ENCODE results near the gene BCAS1.
"Not testable (repeated sequence)": the region's sequence is repeated elsewhere in the genome, so short reads cannot be mapped to it uniquely, and the experiment has no call there.

The BCAS1 gene

GRCh38 chr20:53990768-53991450 is 79.5 kb downstream of the BCAS1 start:
- FAIRE-seq (no peak), DNase-seq (ENCODE audit: low spot score) (no peak)

GRCh38 chr20:53990003-53990402 is 80.4 kb downstream of the BCAS1 start:
- FAIRE-seq (no peak), DNase-seq (ENCODE audit: low spot score) (no peak)

GRCh38 chr20:53989401-53989800 is 81.0 kb downstream of the BCAS1 start:
- DNase-seq (ENCODE audit: low spot score), result no peak
- FAIRE-seq, result no peak

GRCh38 chr20:53986037-53986650 is 84.2 kb downstream of the BCAS1 start:
- no peak for FAIRE-seq
- no peak for DNase-seq (ENCODE audit: low spot score)

- DNase-seq (ENCODE audit: low spot score), result no peak
- no peak for FAIRE-seq
Observed at GRCh38 chr20:53985150-53985518, 85.3 kb downstream of the BCAS1 start.

GRCh38 chr20:53984356-53985149 is 85.8 kb downstream of the BCAS1 start:
- DNase-seq (ENCODE audit: low spot score) (no peak), FAIRE-seq (no peak)

- FAIRE-seq, result no peak
Observed at GRCh38 chr20:53983401-53983800, 87.0 kb downstream of the BCAS1 start.

GRCh38 chr20:53982624-53983023 is 87.8 kb downstream of the BCAS1 start:
- DNase-seq (ENCODE audit: low spot score) (no peak), FAIRE-seq (no peak)

More at GRCh38 chr20:53983401-53983800, 87.0 kb downstream of the BCAS1 start:
- no peak for DNase-seq (ENCODE audit: low spot score)

- no peak for DNase-seq (ENCODE audit: low spot score)
- no peak for FAIRE-seq
Observed at GRCh38 chr20:53981752-53982437, 88.5 kb downstream of the BCAS1 start.

GRCh38 chr20:53981130-53981529 is 89.3 kb downstream of the BCAS1 start:
- DNase-seq (ENCODE audit: low spot score) (no peak), FAIRE-seq (no peak)

- DNase-seq (ENCODE audit: low spot score) (no peak), FAIRE-seq (no peak)
Observed at GRCh38 chr20:53980031-53980465, 90.3 kb downstream of the BCAS1 start.

GRCh38 chr20:53978497-53978896 is 91.9 kb downstream of the BCAS1 start:
- FAIRE-seq, result no peak
- DNase-seq (ENCODE audit: low spot score), result no peak

- FAIRE-seq (no peak), DNase-seq (ENCODE audit: low spot score) (no peak)
Observed at GRCh38 chr20:53977391-53977790, 93.0 kb downstream of the BCAS1 start.

GRCh38 chr20:53975761-53976160 is 94.6 kb downstream of the BCAS1 start:
- FAIRE-seq, result no peak

GRCh38 chr20:53974785-53975555 is 95.4 kb downstream of the BCAS1 start:
- no peak for FAIRE-seq
- DNase-seq (ENCODE audit: low spot score), result no peak

More at GRCh38 chr20:53975761-53976160, 94.6 kb downstream of the BCAS1 start:
- DNase-seq (ENCODE audit: low spot score), result no peak

- FAIRE-seq, result not testable (repeated sequence)
Observed at GRCh38 chr20:53973882-53974281, 96.5 kb downstream of the BCAS1 start.

GRCh38 chr20:53972179-53972578 is 98.2 kb downstream of the BCAS1 start:
- DNase-seq (ENCODE audit: low spot score) (no peak), FAIRE-seq (no peak)

More at GRCh38 chr20:53973882-53974281, 96.5 kb downstream of the BCAS1 start:
- not testable (repeated sequence) for DNase-seq (ENCODE audit: low spot score)

- FAIRE-seq (no peak), DNase-seq (ENCODE audit: low spot score) (no peak)
Observed at GRCh38 chr20:53971096-53971683, 99.2 kb downstream of the BCAS1 start.

- DNase-seq (ENCODE audit: low spot score), result no peak
Observed at GRCh38 chr20:53970232-53970631, 100.2 kb downstream of the BCAS1 start.

GRCh38 chr20:53967527-53967926 is 102.9 kb downstream of the BCAS1 start:
- no peak for DNase-seq (ENCODE audit: low spot score)
- FAIRE-seq, result no peak

More at GRCh38 chr20:53970232-53970631, 100.2 kb downstream of the BCAS1 start:
- no peak for FAIRE-seq

Data from RCC 7860 (cell line).